ENCODE measurements around the gene TMEM38B.
"Not testable (repeated sequence)": the region's sequence is repeated elsewhere in the genome, so short reads cannot be mapped to it uniquely, and the experiment has no call there.

Gene TMEM38B

DNA sequence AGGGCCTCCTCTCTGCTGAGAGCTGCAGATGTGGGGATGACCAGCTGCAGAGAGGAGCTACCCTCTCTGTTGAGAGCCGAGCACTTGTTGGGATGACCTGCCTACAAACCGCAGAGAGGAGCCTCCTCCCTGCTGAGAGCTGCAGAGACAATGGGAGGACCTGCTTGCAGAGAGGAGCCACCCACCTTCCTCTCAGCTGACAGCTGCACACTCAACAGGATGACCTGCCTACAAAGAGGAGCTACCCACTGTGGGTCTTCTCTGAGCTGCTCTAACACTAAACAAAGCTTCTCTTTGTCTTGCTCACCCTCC lies 19.6 kb downstream of the TMEM38B start:
- DNase-seq (ENCODE audit: low read depth in 2 of 2, low spot score in 1 of 2): no peak

- DNase-seq (ENCODE audit: low read depth in 2 of 2, low spot score in 1 of 2): no peak
These were observed 21.8 kb downstream of the TMEM38B start for GRCh38 chr9:105716146-105716545.

DNA sequence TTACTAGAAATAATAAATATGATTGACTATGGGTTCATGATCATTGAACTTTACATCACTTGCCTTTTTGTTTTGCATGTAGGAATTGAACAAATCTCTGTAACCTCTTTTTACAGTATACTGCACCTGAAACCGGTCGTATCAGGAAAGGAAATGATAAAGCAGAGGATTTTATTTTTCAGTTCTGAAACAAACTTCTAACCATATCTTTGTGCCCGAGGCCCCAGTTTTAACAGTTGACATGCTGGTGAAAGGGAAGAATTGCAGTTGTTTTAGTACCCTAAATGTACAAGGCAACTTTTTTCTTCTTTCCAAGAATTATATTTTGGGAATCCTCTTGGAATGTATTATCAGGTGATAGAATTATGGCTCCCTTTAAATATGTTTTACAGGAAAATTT lies 27.8 kb downstream of the TMEM38B start:
- no peak for DNase-seq (ENCODE audit: low read depth in 2 of 2, low spot score in 1 of 2)

GRCh38 chr9:105725370-105725769 lies 31.0 kb downstream of the TMEM38B start:
- no peak for DNase-seq (ENCODE audit: low read depth in 2 of 2, low spot score in 1 of 2)

GRCh38 chr9:105728230-105728629 lies 33.9 kb downstream of the TMEM38B start:
- DNase-seq (ENCODE audit: low read depth in 2 of 2, low spot score in 1 of 2): not testable (repeated sequence)

DNA sequence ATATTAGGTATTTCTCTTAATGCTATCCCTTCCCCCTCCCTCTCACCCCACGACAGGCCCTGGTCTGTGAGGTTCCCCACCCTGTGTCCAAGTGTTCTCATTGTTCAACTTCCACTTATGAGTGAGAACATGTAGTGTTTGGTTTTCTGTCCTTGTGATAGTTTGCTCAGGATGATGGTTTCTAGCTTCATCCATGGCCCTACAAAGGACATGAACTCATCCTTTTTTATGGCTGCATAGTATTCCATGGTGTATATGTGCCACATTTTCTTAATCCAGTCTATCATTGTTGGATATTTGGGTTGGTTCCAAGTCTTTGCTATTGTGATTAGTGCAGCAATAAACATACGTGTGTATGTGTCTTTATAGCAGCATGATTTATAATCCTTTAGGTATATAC lies 37.1 kb downstream of the TMEM38B start:
- DNase-seq (ENCODE audit: low read depth in 2 of 2, low spot score in 1 of 2): not testable (repeated sequence)

DNA sequence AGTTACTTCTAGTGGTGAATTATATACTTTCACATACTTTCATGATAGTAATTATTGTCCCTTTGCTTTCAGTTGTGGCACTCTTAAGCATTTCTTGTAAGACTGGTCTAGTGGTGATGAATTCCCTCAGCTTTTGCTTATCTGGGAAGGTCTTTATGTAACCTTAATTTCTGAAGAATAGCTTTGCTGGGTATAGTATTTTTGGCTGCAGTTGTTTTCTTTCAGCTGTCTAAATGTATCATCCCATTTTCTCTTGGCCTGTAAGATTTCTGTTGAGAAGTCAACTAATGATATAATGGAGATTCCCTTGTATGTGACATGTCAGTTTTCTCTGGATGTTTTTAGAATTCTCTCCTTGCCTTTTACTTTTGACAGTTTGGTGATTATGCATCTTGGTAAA lies 41.0 kb downstream of the TMEM38B start:
- no peak for DNase-seq (ENCODE audit: low read depth in 2 of 2, low spot score in 1 of 2)

DNA sequence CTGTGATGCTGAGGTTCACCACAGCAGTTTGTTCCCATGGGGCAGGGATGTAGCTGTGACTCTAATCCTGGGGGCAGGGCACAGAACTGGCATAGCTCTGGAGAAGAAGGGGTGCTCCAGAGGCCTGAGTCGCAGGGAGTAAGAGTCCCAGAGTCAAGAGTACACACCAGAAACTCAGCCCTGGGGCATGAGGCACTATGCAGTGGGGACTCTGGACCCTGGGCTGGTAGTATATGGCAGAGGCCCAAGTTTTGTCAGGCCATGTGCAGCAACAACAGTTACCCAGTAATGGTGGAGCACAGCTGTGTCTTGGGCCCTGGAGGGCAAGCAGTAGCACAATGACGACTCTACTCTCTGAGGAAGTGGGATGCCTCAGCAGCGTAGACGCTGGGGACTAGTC lies 42.9 kb downstream of the TMEM38B start:
- no peak for DNase-seq (ENCODE audit: low read depth in 2 of 2, low spot score in 1 of 2)

DNA sequence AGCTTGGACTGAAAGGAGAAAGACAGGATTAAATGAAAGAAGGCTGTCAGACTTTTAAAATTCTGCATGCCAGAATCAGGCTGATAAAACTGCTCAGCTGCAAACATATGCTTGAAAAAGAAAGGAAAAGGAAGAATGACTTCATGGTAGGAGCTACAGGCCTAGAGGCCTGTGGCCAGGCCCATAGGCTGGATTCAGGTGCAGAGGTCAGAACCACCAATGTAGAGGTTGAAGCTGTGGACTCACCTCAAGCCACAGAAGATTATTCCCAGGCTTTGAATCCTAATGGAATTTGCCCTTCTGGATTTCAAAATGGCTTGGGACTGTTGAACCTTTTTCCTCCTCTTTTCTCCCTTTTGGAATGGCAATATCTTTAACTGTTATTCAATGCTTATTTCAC lies 47.7 kb downstream of the TMEM38B start:
- DNase-seq (ENCODE audit: low read depth in 2 of 2, low spot score in 1 of 2): no peak

DNA sequence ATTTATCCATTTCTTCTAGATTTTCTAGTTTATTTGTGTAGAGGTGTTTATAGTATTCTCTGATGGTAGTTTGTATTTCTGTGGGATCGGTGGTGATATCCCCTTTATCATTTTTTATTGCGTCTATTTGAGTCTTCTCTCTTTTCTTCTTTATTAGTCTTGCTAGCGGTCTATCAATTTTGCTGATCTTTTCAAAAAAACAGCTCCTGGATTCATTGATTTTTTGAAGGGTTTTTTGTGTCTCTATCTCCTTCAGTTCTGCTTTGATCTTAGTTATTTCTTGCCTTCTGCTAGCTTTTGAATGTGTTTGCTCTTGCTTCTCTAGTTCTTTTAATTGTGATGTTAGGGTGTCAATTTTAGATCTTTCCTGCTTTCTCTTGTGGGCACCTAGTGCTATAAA lies 53.0 kb downstream of the TMEM38B start:
- not testable (repeated sequence) for DNase-seq (ENCODE audit: low read depth in 2 of 2, low spot score in 1 of 2)

DNA sequence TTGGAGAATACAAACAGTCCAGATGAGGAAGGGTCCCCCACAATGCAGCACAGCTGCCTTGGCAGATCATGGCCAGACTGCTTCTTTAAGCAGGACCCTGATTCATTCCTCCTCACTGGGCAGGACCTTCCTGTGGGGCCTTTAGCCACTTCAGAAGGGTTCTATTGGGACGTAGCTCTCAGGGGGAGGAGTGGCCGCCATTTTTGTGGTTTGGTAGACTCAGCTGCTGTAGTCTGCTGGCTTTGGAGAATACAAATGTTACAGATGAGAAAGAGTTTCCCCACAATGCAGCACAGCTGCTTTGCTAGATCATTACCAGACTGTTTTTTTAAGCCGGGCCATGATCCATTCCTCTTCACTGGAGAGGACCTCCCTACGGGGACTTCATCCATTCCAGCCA lies 57.4 kb downstream of the TMEM38B start:
- DNase-seq (ENCODE audit: low read depth in 2 of 2, low spot score in 1 of 2): no peak

DNA sequence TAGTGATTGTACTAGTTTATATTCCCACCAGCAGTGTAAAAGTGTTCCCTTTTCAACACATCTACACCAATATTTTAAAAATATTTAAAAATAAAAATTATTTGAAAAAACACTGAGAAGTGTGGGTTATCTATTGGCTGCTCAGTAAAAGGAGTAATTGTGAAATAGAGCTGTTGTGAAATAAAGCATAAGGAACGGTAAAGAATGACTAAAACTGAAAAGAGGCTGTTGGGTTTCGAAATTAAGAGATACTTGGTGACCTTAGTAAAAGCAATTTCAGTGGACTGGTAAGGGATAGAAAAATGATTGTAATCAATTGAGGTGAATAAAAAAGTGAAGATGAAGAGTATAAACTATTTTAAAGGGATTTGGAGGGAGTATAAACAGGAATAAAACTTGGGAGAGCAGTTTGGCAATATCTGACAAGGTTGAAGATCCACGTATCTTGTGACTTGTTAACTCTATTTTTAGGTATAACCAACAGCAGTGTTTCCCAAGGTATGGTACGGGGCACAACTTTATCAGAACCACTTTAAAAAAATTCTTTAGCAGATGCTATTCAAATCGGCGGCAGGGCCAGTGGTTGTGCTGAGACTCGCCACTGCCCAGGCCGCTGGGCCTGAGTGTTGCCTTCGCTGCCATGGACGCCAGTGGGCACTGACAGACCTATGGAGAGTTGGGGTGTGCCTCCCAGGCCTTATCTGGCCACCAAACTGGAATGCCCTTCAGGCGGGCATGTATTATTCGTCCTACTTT lies 63.3 kb downstream of the TMEM38B start:
- no peak for DNase-seq (ENCODE audit: low read depth in 2 of 2, low spot score in 1 of 2)

- no peak for DNase-seq (ENCODE audit: low read depth in 2 of 2, low spot score in 1 of 2)
These were observed 65.7 kb downstream of the TMEM38B start for GRCh38 chr9:105760053-105760452.

- not testable (repeated sequence) for DNase-seq (ENCODE audit: low read depth in 2 of 2, low spot score in 1 of 2)
These were observed 88.5 kb downstream of the TMEM38B start for GRCh38 chr9:105782561-105783494.

DNA sequence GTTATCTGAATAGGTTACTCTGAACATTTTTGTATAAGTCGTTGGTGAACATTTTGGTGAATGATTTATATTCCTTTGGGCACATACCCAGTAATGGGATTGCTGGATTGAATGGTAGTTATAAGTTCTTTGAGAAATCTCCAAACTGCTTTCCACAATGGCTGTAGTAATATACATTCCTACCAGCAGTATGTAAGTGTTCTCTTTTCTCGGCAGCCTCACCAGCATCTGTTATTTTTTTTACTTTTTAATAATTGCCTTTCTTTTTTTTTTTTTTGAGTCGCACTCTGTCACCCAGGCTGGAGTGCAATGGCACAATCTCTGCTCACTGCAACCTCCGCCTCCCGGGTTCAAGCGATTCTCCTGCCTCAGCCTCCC lies 89.1 kb downstream of the TMEM38B start:
- DNase-seq (ENCODE audit: low read depth in 2 of 2, low spot score in 1 of 2): not testable (repeated sequence)

- not testable (repeated sequence) for DNase-seq (ENCODE audit: low read depth in 2 of 2, low spot score in 1 of 2)
These were observed 92.5 kb downstream of the TMEM38B start for GRCh38 chr9:105786796-105787195.

DNA sequence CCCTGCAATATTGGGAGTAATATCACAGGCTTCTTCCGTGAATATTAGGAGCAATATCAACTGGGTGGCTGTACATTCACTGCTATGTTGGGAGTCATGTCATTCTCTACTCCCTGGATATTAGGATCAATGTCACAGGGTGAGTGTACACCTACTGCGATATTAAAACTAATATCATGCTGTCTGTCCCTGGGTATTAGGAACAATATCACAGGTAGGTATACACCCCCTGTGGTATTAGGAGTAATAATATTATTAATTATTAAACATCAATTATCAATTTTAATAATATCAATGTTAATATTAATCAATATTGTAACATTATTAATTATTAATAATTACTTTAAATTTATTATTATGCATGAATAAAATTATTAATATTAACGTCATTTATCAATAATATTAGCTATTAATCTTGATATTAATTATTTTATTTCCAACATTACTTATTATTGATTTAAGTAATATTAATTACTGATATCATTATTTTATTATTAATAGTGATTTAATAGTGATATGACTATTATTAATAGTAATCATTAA lies 121.9 kb downstream of the TMEM38B start:
- no peak for DNase-seq (ENCODE audit: low read depth in 2 of 2, low spot score in 1 of 2)

GRCh38 chr9:105816981-105817380 lies 122.6 kb downstream of the TMEM38B start:
- DNase-seq (ENCODE audit: low read depth in 2 of 2, low spot score in 1 of 2): no peak

DNA sequence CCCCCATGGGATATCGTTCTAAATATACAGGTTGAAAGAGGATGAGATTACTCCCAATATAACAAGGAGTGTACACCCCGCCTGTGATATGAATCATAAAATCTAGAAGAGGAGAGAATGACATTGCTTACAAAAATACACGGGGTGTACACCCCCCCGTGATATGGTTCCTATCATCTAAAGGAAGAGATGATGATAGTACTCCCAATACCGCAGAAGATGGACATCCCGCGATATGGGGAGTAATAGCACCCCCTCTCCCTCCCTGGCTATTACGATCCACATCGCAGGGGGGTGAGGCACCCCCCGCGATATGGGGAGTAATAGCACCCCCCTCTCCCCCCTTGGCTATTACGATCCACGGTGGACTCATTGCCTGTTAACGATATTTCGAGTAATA lies 124.6 kb downstream of the TMEM38B start:
- no peak for DNase-seq (ENCODE audit: low read depth in 2 of 2, low spot score in 1 of 2)

DNA sequence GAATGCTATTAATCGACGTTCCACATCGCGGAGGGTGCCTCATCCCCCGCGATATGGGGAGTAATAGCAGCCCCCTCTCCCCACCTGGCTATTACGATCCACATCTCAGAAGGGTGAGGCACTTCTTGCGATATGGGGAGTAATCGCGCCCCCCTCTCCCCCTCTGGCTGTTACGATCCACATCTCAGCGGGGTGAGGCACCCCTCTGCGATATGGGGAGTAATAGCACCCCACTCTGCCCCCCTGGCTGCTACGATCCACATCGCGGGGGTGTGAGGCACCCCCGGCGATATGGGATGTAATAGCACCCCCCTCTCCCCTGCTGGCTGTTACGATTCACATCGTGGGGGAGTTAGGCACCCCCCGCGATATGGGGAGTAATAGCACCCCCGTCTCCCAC lies 128.5 kb downstream of the TMEM38B start:
- no peak for DNase-seq (ENCODE audit: low read depth in 2 of 2, low spot score in 1 of 2)
